Measurements from ENCODE around the gene LOXHD1.

The LOXHD1 gene

GRCh38 chr18:46642561-46642960, 14.5 kb downstream of the LOXHD1 start:
- TF ChIP-seq, protein P1, sequence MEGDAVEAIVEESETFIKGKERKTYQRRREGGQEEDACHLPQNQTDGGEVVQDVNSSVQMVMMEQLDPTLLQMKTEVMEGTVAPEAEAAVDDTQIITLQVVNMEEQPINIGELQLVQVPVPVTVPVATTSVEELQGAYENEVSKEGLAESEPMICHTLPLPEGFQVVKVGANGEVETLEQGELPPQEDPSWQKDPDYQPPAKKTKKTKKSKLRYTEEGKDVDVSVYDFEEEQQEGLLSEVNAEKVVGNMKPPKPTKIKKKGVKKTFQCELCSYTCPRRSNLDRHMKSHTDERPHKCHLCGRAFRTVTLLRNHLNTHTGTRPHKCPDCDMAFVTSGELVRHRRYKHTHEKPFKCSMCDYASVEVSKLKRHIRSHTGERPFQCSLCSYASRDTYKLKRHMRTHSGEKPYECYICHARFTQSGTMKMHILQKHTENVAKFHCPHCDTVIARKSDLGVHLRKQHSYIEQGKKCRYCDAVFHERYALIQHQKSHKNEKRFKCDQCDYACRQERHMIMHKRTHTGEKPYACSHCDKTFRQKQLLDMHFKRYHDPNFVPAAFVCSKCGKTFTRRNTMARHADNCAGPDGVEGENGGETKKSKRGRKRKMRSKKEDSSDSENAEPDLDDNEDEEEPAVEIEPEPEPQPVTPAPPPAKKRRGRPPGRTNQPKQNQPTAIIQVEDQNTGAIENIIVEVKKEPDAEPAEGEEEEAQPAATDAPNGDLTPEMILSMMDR (IDR thresholded peaks at IDR 0.05; ENCODE audit: low read depth, low read length, missing control alignments), result no peak
- H3K4me3 ChIP-seq (replicated peaks; ENCODE audit: low read depth, low read length), result no peak overlapping the region

GRCh38 chr18:46641917-46642316, 15.1 kb downstream of the LOXHD1 start:
- no peak overlapping the region for H3K4me3 ChIP-seq (replicated peaks; ENCODE audit: low read depth, low read length)
- TF ChIP-seq, protein P1 (IDR thresholded peaks at IDR 0.05; ENCODE audit: low read depth, low read length, missing control alignments), result no peak
- no peak for DNase-seq (ENCODE audit: extremely low read depth, low read depth)

More at GRCh38 chr18:46642561-46642960, 14.5 kb downstream of the LOXHD1 start:
- DNase-seq (ENCODE audit: extremely low read depth, low read depth), result no peak

GRCh38 chr18:46639386-46639785, 17.6 kb downstream of the LOXHD1 start:
- DNase-seq (ENCODE audit: extremely low read depth, low read depth), result no peak
- TF ChIP-seq, protein P1 (IDR thresholded peaks at IDR 0.05; ENCODE audit: low read depth, low read length, missing control alignments), result no peak

GRCh38 chr18:46636040-46636630, 20.9 kb downstream of the LOXHD1 start:
- DNase-seq (ENCODE audit: extremely low read depth, low read depth), result no peak
- TF ChIP-seq, protein P1 (IDR thresholded peaks at IDR 0.05; ENCODE audit: low read depth, low read length, missing control alignments), result no peak
- H3K4me3 ChIP-seq (replicated peaks; ENCODE audit: low read depth, low read length), result no peak overlapping the region

More at GRCh38 chr18:46639386-46639785, 17.6 kb downstream of the LOXHD1 start:
- H3K4me3 ChIP-seq (replicated peaks; ENCODE audit: low read depth, low read length), result no peak overlapping the region

- no peak for DNase-seq (ENCODE audit: extremely low read depth, low read depth)
- TF ChIP-seq, protein P1 (IDR thresholded peaks at IDR 0.05; ENCODE audit: low read depth, low read length, missing control alignments), result no peak
- no peak overlapping the region for H3K4me3 ChIP-seq (replicated peaks; ENCODE audit: low read depth, low read length)
Measured at GRCh38 chr18:46632401-46633071, 24.5 kb downstream of the LOXHD1 start.

DNA sequence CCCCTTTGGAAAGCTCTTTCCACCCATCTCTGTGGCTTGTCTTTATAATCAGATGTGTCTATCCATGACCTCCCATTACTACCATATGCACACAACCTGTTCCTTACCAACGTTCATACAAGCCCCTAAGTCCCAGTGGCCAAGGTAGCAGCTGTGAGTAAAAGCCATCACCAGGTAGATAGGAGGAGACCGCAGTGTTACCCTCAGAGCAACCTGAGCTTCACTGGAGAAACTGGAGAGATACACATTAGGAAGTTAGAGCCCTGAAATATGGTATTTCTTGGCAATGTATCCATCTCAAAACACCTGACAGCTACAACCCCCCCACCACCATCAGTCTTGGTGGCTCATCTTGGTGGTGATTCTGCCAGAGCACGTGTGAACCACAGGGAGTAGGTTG, 26.0 kb downstream of the LOXHD1 start:
- H3K4me3 ChIP-seq (replicated peaks; ENCODE audit: low read depth, low read length), result no peak overlapping the region
- TF ChIP-seq, protein P1 (IDR thresholded peaks at IDR 0.05; ENCODE audit: low read depth, low read length, missing control alignments), result no peak
- DNase-seq (ENCODE audit: extremely low read depth, low read depth), result no peak

Measured in HFF-Myc (cell line).